Keratinocyte (primary cell): ENCODE measurements around the gene GPC1.

Experiments
- CTCF ChIP-seq, 3 experiments: IDR thresholded peaks in 1 of 3; conservative IDR thresholded peaks in 1 of 3; optimal IDR thresholded peaks in 1 of 3; 2 replicates in 2 of 3; 3 replicates in 1 of 3; pipeline versions ENCODE3 to v1.5.1; 2011; ENCODE audit warnings: low read length in 3 of 3, mild to moderate bottlenecking in 3 of 3, moderate library complexity in 2 of 3, control low read depth in 1 of 3, inconsistent platforms in 1 of 3; ENCODE audit not compliant: insufficient read depth in 2 of 3; ENCODE audit errors: extremely low read depth in 1 of 3
- EZH2 ChIP-seq: IDR thresholded peaks from one replicate; pipeline ENCODE4 v1.6.1; 2012; ENCODE audit warnings: inconsistent platforms, mild to moderate bottlenecking, low read length, moderate library complexity

- TF ChIP-seq CTCF (optimal IDR thresholded peaks at IDR 0.05 in 1 of 3, IDR thresholded peaks at IDR 0.05 in 1 of 3, conservative IDR thresholded peaks at IDR 0.05 in 1 of 3; ENCODE audit: extremely low read depth in 1 of 3, insufficient read depth in 2 of 3, low read length in 3 of 3) (no peak), EZH2 (no peak)
Observed at GRCh38 chr2:240433973-240434727, 1.3 kb upstream of the GPC1 start.
